Measurements from ENCODE around the gene FGF21. TPM values are rescaled to one million over a fixed set of nuclear protein-coding genes. Genes with fewer than 3 reads are reported as not detected.
"Not testable (repeated sequence)": the region's sequence is repeated elsewhere in the genome, so short reads cannot be mapped to it uniquely, and the experiment has no call there.

FGF21 gene
- total and polyA plus RNA-seq, 4 donors, result not detected

DNA sequence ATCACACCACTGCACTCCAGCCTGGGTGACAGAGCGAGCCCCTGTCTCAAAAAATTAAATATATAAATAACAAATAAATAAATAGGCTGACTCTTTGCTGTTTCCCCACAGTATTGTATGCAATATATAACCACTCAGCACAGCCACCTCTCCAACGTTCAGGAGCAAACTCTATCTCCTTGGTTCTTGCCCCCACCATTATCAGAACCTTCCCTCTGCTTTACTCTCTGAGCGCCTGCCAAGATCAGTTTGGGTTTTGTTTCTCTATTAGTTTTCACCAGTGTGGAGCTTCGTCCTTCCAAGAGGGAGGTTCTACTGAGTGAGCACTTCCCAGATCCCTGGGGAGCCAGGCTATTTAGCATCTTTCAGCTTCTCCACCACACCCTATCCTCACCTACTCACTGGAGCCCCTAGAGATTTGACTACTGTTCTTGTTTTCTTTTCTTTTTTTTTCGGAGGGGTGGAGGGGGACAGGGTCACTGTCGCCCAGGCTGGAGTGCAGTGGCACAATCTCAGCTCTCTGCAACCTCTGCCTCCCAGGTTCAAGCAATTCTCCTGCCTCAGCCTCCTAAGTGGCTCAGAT, 12.9 kb downstream of the FGF21 start:
- not testable (repeated sequence) for H3K27ac ChIP-seq (ENCODE audit: low read depth, low read length); DNase-seq (ENCODE audit: low read depth in 4 of 6, low spot score in 6 of 6)
- no CpG with 5 or more reads among the region's 6 CpGs for WGBS (ENCODE audit: insufficient coverage)

DNA sequence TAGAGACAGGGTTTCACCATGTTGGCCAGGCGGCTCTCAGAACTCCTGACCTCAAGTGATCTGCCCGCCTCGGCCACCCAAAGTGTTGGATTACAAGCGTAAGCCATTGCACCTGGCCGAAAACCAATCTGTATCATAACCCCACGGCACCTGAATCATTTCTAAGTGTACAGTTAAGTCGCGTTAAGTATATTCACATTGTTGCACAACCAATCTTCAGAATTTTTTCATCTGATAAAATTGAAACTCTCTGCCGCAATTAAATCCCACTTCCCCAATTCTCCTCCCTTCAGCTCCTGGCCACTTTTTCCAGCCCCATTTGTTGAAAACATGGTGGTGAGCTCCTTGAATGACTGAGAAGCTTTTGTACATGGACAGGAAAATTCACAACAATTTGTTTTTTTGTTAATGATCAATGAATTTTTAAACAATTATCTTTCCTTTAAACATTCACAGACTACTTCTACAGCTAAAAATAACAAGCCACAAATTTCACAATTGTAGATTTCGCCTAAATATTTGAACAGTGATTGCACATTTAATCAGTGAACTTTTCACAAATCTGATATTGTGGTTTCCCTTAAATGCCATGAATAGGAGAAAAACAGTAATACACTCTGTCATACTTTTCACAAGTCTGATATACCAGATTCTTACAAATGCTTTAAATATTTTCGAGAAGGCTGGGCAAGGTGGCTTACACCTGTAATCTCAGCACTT, 13.8 kb downstream of the FGF21 start:
- no peak overlapping the region for H3K27ac ChIP-seq (ENCODE audit: low read depth, low read length)
- H3K9me3 ChIP-seq (ENCODE audit: control insufficient read depth, insufficient read depth, low read length), result no peaks in the 10 kb centered on the region
- no peak overlapping the region for H3K4me3 ChIP-seq (ENCODE audit: low read depth, low read length)
- no peaks in the 10 kb centered on the region for H3K27me3 ChIP-seq (ENCODE audit: control insufficient read depth, insufficient read depth, low read length)
- WGBS (ENCODE audit: insufficient coverage), result 85% methylated on average over 8 of the region's 11 CpGs
- no peak for DNase-seq (ENCODE audit: low read depth in 4 of 6, low spot score in 6 of 6)
- no peaks in the 10 kb centered on the region for H3K4me1 ChIP-seq (ENCODE audit: control insufficient read depth, insufficient read depth, low read length)
- no peaks in the 10 kb centered on the region for H3K36me3 ChIP-seq (ENCODE audit: control insufficient read depth, insufficient read depth, low read length)

More for the DNA sequence above, 12.9 kb downstream of the FGF21 start:
- not testable (repeated sequence) for H3K4me1 ChIP-seq (ENCODE audit: control insufficient read depth, insufficient read depth, low read length); H3K4me3 ChIP-seq (ENCODE audit: low read depth, low read length); H3K9me3 ChIP-seq (ENCODE audit: control insufficient read depth, insufficient read depth, low read length); H3K36me3 ChIP-seq (ENCODE audit: control insufficient read depth, insufficient read depth, low read length); H3K27me3 ChIP-seq (ENCODE audit: control insufficient read depth, insufficient read depth, low read length)

DNA sequence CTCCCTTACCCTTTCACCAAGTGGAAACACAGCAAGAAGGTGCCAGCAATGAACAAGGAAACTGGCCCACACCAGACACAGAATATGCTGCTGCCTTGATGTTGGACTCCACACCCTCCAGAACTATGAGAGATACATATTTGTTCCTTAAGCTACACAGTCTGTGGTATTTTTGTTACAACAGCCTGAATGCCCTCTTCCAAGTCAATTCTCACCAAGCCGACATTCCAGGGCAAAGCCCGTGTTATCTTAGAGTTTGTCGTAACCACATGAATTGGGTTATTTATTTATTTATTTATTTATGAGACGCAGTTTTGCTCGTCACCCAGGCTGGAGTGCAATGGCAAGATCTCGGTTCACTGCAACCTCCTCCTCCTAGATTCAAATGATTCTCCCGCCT, 14.9 kb downstream of the FGF21 start:
- Histone ChIP-seq H3K36me3 (ENCODE audit: control insufficient read depth, insufficient read depth, low read length) (no peaks in the 10 kb centered on the region), H3K27me3 (ENCODE audit: control insufficient read depth, insufficient read depth, low read length) (no peaks in the 10 kb centered on the region), H3K9me3 (ENCODE audit: control insufficient read depth, insufficient read depth, low read length) (no peaks in the 10 kb centered on the region), H3K27ac (ENCODE audit: low read depth, low read length) (no peak overlapping the region), H3K4me3 (ENCODE audit: low read depth, low read length) (no peak overlapping the region), H3K4me1 (ENCODE audit: control insufficient read depth, insufficient read depth, low read length) (no peaks in the 10 kb centered on the region)
- no peak for DNase-seq (ENCODE audit: low read depth in 4 of 6, low spot score in 6 of 6)
- WGBS (ENCODE audit: insufficient coverage), result no CpG with 5 or more reads among the region's 7 CpGs

DNA sequence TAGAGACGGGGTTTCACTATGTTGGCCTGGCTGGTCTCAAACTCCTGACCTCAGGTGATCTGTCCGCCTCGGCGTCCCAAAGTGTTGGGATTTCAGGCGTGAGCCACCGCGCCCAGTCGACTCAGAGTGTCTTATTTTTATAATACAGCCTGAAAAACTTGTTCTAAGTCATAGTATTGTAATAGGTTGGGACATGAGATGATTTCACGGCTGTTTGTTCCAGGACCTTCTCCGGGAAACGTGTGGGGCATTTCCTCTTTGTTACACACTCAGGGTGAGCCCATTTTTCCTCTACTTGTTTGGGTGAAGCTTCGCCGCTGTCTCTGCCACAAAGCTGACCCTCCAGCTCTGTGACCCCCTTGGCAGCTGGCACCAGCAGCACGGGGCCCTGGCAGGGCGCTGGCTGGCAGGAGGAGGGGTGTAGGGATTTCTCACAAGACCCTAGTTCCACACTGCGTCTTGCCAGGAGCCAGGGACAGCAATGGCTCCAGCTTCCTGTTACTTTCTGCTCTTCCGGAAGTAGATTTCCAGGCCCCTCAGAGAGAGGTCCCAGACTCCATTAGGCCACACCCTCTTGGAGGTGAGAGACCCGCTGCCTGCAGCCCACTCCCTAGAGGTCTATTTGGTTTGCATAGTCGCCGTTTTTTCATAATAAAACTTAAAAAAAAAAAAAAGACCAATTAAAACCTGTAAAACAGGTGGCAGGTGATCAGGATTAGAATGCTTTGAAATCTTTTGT, 15.6 kb downstream of the FGF21 start:
- H3K27me3 ChIP-seq (ENCODE audit: control insufficient read depth, insufficient read depth, low read length), result no peaks in the 10 kb centered on the region
- H3K36me3 ChIP-seq (ENCODE audit: control insufficient read depth, insufficient read depth, low read length), result no peaks in the 10 kb centered on the region
- 53% methylated on average over 7 of the region's 20 CpGs for WGBS (ENCODE audit: insufficient coverage)
- H3K4me1 ChIP-seq (ENCODE audit: control insufficient read depth, insufficient read depth, low read length), result no peaks in the 10 kb centered on the region
- H3K4me3 ChIP-seq (ENCODE audit: low read depth, low read length), result no peak overlapping the region
- no peak for DNase-seq (ENCODE audit: low read depth in 4 of 6, low spot score in 6 of 6)
- no peaks in the 10 kb centered on the region for H3K9me3 ChIP-seq (ENCODE audit: control insufficient read depth, insufficient read depth, low read length)
- no peak overlapping the region for H3K27ac ChIP-seq (ENCODE audit: low read depth, low read length)

DNA sequence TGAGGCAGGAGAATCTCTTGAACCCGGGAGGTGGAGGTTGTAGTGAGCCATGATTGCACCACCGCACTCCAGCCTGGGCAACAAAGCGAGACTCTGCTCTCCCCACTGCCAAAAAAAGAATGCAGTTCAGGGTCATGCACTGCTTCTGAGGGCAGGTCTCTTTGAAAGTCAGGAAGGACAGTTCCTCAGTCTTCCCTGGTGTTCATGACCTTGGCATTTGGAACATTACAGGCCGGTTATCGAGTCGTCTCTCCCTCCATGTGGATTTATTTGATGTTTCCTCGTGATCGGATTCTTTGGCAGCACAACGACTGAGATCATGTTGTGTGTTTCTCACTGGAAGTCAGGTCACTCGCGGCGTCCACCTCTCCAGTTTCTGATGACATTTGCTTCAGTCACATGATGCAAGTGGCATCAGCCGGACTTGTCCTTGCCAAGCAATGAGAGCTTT, 17.2 kb downstream of the FGF21 start:
- Histone ChIP-seq H3K27ac (ENCODE audit: low read depth, low read length) (no peak overlapping the region), H3K36me3 (ENCODE audit: control insufficient read depth, insufficient read depth, low read length) (no peaks in the 10 kb centered on the region), H3K27me3 (ENCODE audit: control insufficient read depth, insufficient read depth, low read length) (no peaks in the 10 kb centered on the region), H3K4me1 (ENCODE audit: control insufficient read depth, insufficient read depth, low read length) (no peaks in the 10 kb centered on the region), H3K9me3 (ENCODE audit: control insufficient read depth, insufficient read depth, low read length) (no peaks in the 10 kb centered on the region), H3K4me3 (ENCODE audit: low read depth, low read length) (no peak overlapping the region)
- no peak for DNase-seq (ENCODE audit: low read depth in 4 of 6, low spot score in 6 of 6)
- 77% methylated on average over 8 of the region's 13 CpGs for WGBS (ENCODE audit: insufficient coverage)

DNA sequence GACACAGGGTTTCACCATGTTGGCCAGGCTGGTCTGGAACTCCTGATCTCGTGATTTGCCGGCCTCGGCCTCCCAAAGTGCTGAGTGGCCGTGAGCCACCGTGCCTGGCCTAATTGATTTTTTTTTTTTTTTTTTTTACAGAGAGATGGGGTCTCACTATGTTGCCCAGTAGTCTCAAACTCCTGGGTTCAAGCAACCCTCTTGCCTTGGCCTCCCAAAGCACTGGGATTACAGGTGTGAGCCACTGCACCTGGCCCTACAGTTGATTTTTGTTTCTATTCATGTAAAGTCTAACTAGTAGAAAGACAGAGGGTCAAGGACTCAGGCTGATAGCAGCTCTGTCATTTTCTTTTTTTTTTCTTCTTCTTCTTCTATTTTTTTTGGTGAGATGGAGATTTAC, 21.8 kb downstream of the FGF21 start:
- Histone ChIP-seq H3K4me3 (ENCODE audit: low read depth, low read length) (no peak overlapping the region), H3K4me1 (ENCODE audit: control insufficient read depth, insufficient read depth, low read length) (no peaks in the 10 kb centered on the region), H3K27me3 (ENCODE audit: control insufficient read depth, insufficient read depth, low read length) (no peaks in the 10 kb centered on the region), H3K36me3 (ENCODE audit: control insufficient read depth, insufficient read depth, low read length) (no peaks in the 10 kb centered on the region), H3K27ac (ENCODE audit: low read depth, low read length) (no peak overlapping the region), H3K9me3 (ENCODE audit: control insufficient read depth, insufficient read depth, low read length) (no peaks in the 10 kb centered on the region)
- no peak for DNase-seq (ENCODE audit: low read depth in 4 of 6, low spot score in 6 of 6)
- no CpG with 5 or more reads among the region's 5 CpGs for WGBS (ENCODE audit: insufficient coverage)

DNA sequence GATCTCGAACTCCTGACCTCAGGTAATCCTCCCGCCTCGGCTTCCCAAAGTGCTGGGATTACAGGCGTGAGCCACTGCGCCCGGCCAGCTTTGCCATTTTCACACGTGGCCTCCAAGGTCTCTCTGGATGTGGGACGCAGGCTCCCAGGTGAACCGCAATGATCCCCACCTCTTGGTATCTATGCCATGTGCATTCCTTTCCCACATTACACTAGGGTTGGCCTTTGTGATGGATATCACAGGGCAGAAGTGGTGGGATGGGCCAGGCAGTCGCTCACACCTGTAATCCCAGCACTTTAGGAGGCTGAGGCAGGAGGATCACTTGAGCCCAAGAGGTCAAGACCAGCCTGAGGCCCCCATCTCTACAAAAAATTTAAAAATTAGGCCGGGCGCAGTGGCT, 22.4 kb downstream of the FGF21 start:
- no peak for DNase-seq (ENCODE audit: low read depth in 4 of 6, low spot score in 6 of 6)
- H3K27me3 ChIP-seq (ENCODE audit: control insufficient read depth, insufficient read depth, low read length), result no peaks in the 10 kb centered on the region
- H3K27ac ChIP-seq (ENCODE audit: low read depth, low read length), result no peak overlapping the region
- no peaks in the 10 kb centered on the region for H3K36me3 ChIP-seq (ENCODE audit: control insufficient read depth, insufficient read depth, low read length)
- no peaks in the 10 kb centered on the region for H3K4me1 ChIP-seq (ENCODE audit: control insufficient read depth, insufficient read depth, low read length)
- H3K4me3 ChIP-seq (ENCODE audit: low read depth, low read length), result no peak overlapping the region
- no peaks in the 10 kb centered on the region for H3K9me3 ChIP-seq (ENCODE audit: control insufficient read depth, insufficient read depth, low read length)
- WGBS (ENCODE audit: insufficient coverage), result 93% methylated on average over 8 of the region's 12 CpGs

DNA sequence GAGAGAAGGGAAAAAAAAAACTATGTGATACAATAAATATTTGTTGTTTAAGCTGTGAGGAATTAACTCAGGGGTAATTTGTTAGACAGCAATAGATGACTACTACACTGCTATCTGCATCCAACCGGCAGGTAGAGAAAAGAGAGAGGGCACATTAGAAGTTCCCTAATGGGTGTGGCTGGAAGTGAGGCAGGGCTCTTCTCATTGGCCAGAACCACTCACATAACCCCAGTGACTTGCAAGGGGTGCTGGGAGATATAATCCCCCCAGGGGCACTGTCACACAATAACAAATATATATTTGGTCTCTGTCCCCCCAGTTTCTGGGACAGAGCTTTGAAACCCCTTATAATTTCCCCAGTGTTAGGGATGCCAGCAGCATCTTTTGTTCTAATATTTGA, 24.3 kb downstream of the FGF21 start:
- H3K27ac ChIP-seq (ENCODE audit: low read depth, low read length), result no peak overlapping the region
- no peaks in the 10 kb centered on the region for H3K9me3 ChIP-seq (ENCODE audit: control insufficient read depth, insufficient read depth, low read length)
- DNase-seq (ENCODE audit: low read depth in 4 of 6, low spot score in 6 of 6), result no peak
- H3K36me3 ChIP-seq (ENCODE audit: control insufficient read depth, insufficient read depth, low read length), result no peaks in the 10 kb centered on the region
- H3K4me3 ChIP-seq (ENCODE audit: low read depth, low read length), result no peak overlapping the region
- no peaks in the 10 kb centered on the region for H3K27me3 ChIP-seq (ENCODE audit: control insufficient read depth, insufficient read depth, low read length)
- H3K4me1 ChIP-seq (ENCODE audit: control insufficient read depth, insufficient read depth, low read length), result no peaks in the 10 kb centered on the region
- WGBS (ENCODE audit: insufficient coverage), result no CpG with 5 or more reads among the region's 1 CpG

DNA sequence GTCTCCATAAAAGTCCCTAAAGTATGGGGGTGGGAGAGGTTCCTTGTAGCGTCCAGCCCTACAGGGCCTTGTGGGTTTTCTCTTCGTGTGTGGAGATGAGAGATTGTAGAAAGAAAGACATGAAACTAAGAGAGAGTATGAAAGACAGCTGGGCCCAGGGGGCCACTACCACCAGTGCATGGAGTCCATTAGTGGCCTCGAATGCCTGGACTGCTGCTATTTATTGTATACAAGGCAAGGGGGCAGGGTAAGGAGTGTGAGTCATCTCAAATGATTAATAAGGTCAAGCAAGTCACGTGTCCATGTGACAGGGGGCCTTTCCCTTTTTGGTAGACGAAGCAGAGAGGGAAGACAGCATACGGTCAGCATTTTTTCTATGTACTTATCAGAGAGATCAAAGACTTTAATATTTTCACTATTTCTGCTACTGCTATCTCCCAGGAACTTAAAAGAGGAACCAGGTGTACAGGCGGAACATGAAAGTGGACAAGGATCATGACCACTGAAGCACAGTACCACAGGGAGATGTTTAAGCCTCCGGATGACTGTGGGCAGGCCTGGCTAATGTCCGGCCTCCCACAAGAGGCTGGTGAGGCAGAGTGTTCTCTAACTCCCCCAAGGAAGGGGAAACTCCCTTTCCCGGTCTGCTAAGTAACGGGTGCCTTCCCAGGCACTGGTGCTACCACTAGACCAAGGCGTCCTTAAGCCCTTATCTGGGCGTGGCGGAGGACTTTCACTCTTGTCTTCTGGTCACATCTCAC, 25.5 kb downstream of the FGF21 start:
- WGBS (ENCODE audit: insufficient coverage), result 74% methylated on average over 8 of the region's 14 CpGs
- H3K4me1 ChIP-seq (ENCODE audit: control insufficient read depth, insufficient read depth, low read length), result no peaks in the 10 kb centered on the region
- no peaks in the 10 kb centered on the region for H3K36me3 ChIP-seq (ENCODE audit: control insufficient read depth, insufficient read depth, low read length)
- H3K27ac ChIP-seq (ENCODE audit: low read depth, low read length), result no peak overlapping the region
- no peak overlapping the region for H3K4me3 ChIP-seq (ENCODE audit: low read depth, low read length)
- no peak for DNase-seq (ENCODE audit: low read depth in 4 of 6, low spot score in 6 of 6)
- H3K27me3 ChIP-seq (ENCODE audit: control insufficient read depth, insufficient read depth, low read length), result no peaks in the 10 kb centered on the region
- no peaks in the 10 kb centered on the region for H3K9me3 ChIP-seq (ENCODE audit: control insufficient read depth, insufficient read depth, low read length)
